Hepatocyte (in vitro differentiated cells): Measurements from ENCODE around the gene CHSY1. TPM values are rescaled to one million over a fixed set of nuclear protein-coding genes. Genes with fewer than 3 reads are reported as not detected.
A peak's percentile ranks its signal among the peaks of the same experiment; 100 is the strongest.

Experiments used
- DNase-seq: peaks from one replicate; pipeline ENCODE4 v3.0.0-alpha.2; 2016; ENCODE audit warnings: low spot score
- H2AFZ ChIP-seq: fragments of 200-600 bp; sonication (generic); 2 replicates; pipeline ENCODE4 v1.6.0; 2016; ENCODE audit warnings: antibody characterized with exemption, mild to moderate bottlenecking
- H3K27ac ChIP-seq: fragments of 200-600 bp; sonication (generic); 2 replicates; pipeline ENCODE4 v1.5.1; 2016; ENCODE audit warnings: mild to moderate bottlenecking
- H3K27me3 ChIP-seq: fragments of 200-600 bp; sonication (generic); 2 replicates; pipeline ENCODE4 v1.6.1; 2016
- H3K36me3 ChIP-seq: fragments of 200-600 bp; sonication (generic); replicated peaks from 2 replicates; pipeline ENCODE4 v1.5.1; 2016; ENCODE audit warnings: low read depth; ENCODE audit not compliant: insufficient read depth
- H3K4me1 ChIP-seq: fragments of 200-600 bp; sonication (generic); 2 replicates; pipeline ENCODE4 v1.5.1; 2016; ENCODE audit warnings: mild to moderate bottlenecking, moderate library complexity; ENCODE audit not compliant: insufficient read depth
- H3K4me2 ChIP-seq: fragments of 200-600 bp; sonication (generic); 2 replicates; pipeline ENCODE4 v1.6.0; 2016
- H3K4me3 ChIP-seq: fragments of 200-600 bp; sonication (generic); 2 replicates; pipeline ENCODE4 v1.5.1; 2016; ENCODE audit warnings: mild to moderate bottlenecking
- H3K79me2 ChIP-seq: fragments of 200-600 bp; sonication (generic); 2 replicates; pipeline ENCODE4 v1.6.0; 2017; ENCODE audit warnings: mild to moderate bottlenecking
- H3K9me2 ChIP-seq: fragments of 200-600 bp; sonication (generic); replicated peaks from 2 replicates; pipeline ENCODE4 v1.6.0; 2017; ENCODE audit warnings: mild to moderate bottlenecking; ENCODE audit not compliant: insufficient read depth
- H3K9me3 ChIP-seq: fragments of 200-600 bp; sonication (generic); 2 replicates; pipeline ENCODE4 v1.5.1; 2016; ENCODE audit warnings: low read depth, mild to moderate bottlenecking
- H4K20me1 ChIP-seq: fragments of 200-600 bp; sonication (generic); 2 replicates; pipeline ENCODE4 v1.6.0; 2016; ENCODE audit warnings: mild to moderate bottlenecking; ENCODE audit not compliant: insufficient read depth, poor library complexity, severe bottlenecking
- EZH2 ChIP-seq: fragments of 200-600 bp; sonication (generic); IDR thresholded peaks from 2 replicates; pipeline ENCODE4 v1.6.1; 2016; ENCODE audit warnings: antibody characterized with exemption, mild to moderate bottlenecking, borderline replicate concordance
- EZH2phosphoT487 ChIP-seq: fragments of 200-600 bp; sonication (generic); IDR thresholded peaks from one replicate; pipeline ENCODE4 v1.6.1; 2018; ENCODE audit warnings: antibody characterized with exemption, mild to moderate bottlenecking, low read depth, moderate library complexity; ENCODE audit not compliant: unreplicated experiment, severe bottlenecking
- WGBS: methylation state at CpG from one replicate; pipeline ENCODE4 v1.1.6; 2016; ENCODE audit warnings: low lambda C conversion rate; ENCODE audit errors: missing lambda C conversion rate; 5-methylcytosine and 5-hydroxymethylcytosine counted together
- polyA plus RNA-seq: library from polyadenylated mRNA; unstranded; fragments of >200 nt; fragmentation: Nextera tagmentation; extraction: Ambion mirVana; gene quantifications from 2 replicates; pipeline ENCODE4 v1.2.1, GENCODE V29; 2016
- total RNA-seq: library from RNA; depleted of rRNA; stranded (reverse); fragments of >200 nt; gene quantifications from 2 replicates; pipeline ENCODE4 v1.2.3, GENCODE V29; 2014
- TF ChIP-seq, protein P1 (sequence below): fragments of 200-600 bp; sonication (generic); IDR thresholded peaks from 2 replicates; pipeline ENCODE4 v1.5.1; 2016; ENCODE audit warnings: antibody characterized with exemption, mild to moderate bottlenecking; ENCODE audit not compliant: poor library complexity

CHSY1 gene
- total and polyA plus RNA-seq, 2 experiments from 2014 or later, result 22.5 to 27.8 TPM

GRCh38 chr15:101174152-101174920 lies 77.5 kb downstream of the CHSY1 start:
- Histone ChIP-seq H2AFZ (no peak overlapping the region), H3K4me3 (no peak overlapping the region), H3K9me2 (no peaks in the 10 kb centered on the region), H3K27ac (no peak overlapping the region), H3K9me3 (no peaks in the 10 kb centered on the region), H3K79me2 (peaks cover 27% of the 10 kb centered on the region), H3K4me2 (no peak overlapping the region), H3K4me1 (no peaks in the 10 kb centered on the region), H4K20me1 (no peaks in the 10 kb centered on the region), H3K27me3 (no peaks in the 10 kb centered on the region), H3K36me3 (peaks cover 4% of the 10 kb centered on the region)
- WGBS, result 96% methylated on average over 29 of the region's 29 CpGs
- TF ChIP-seq EZH2 (no peak), EZH2phosphoT487 (no peak)
- TF ChIP-seq, protein P1, sequence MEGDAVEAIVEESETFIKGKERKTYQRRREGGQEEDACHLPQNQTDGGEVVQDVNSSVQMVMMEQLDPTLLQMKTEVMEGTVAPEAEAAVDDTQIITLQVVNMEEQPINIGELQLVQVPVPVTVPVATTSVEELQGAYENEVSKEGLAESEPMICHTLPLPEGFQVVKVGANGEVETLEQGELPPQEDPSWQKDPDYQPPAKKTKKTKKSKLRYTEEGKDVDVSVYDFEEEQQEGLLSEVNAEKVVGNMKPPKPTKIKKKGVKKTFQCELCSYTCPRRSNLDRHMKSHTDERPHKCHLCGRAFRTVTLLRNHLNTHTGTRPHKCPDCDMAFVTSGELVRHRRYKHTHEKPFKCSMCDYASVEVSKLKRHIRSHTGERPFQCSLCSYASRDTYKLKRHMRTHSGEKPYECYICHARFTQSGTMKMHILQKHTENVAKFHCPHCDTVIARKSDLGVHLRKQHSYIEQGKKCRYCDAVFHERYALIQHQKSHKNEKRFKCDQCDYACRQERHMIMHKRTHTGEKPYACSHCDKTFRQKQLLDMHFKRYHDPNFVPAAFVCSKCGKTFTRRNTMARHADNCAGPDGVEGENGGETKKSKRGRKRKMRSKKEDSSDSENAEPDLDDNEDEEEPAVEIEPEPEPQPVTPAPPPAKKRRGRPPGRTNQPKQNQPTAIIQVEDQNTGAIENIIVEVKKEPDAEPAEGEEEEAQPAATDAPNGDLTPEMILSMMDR, result no peak
- DNase-seq, result no peak

GRCh38 chr15:101173233-101174119 lies 78.4 kb downstream of the CHSY1 start:
- Histone ChIP-seq H3K4me2 (no peak overlapping the region), H3K36me3 (peaks cover 4% of the 10 kb centered on the region), H3K27me3 (no peaks in the 10 kb centered on the region), H2AFZ (no peak overlapping the region), H3K9me2 (no peaks in the 10 kb centered on the region), H4K20me1 (no peaks in the 10 kb centered on the region), H3K4me3 (no peak overlapping the region), H3K4me1 (no peaks in the 10 kb centered on the region), H3K79me2 (peaks cover 27% of the 10 kb centered on the region), H3K27ac (no peak overlapping the region), H3K9me3 (no peaks in the 10 kb centered on the region)
- 90% methylated on average over 14 of the region's 14 CpGs for WGBS
- no peak for TF ChIP-seq EZH2
- no peak for TF ChIP-seq EZH2phosphoT487
- TF ChIP-seq, protein P1, result no peak
- no peak for DNase-seq

GRCh38 chr15:101172501-101173071 lies 79.3 kb downstream of the CHSY1 start:
- no peak for DNase-seq
- peak overlapping the region; percentile 7 for H3K4me2 ChIP-seq

More at GRCh38 chr15:101172501-101173071, 79.3 kb downstream of the CHSY1 start:
- Histone ChIP-seq H3K27me3 (no peaks in the 10 kb centered on the region), H3K9me2 (no peaks in the 10 kb centered on the region), H3K9me3 (no peaks in the 10 kb centered on the region), H3K4me1 (peaks cover 6% of the 10 kb centered on the region), H4K20me1 (no peaks in the 10 kb centered on the region), H2AFZ (no peak overlapping the region), H3K4me3 (no peak overlapping the region), H3K36me3 (peaks cover 4% of the 10 kb centered on the region), H3K79me2 (peaks cover 25% of the 10 kb centered on the region), H3K27ac (no peak overlapping the region)
- TF ChIP-seq EZH2, result no peak
- 63% methylated on average over 17 of the region's 17 CpGs for WGBS
